ENCODE measurements around the gene SH3GLB1.

SH3GLB1 gene

DNA sequence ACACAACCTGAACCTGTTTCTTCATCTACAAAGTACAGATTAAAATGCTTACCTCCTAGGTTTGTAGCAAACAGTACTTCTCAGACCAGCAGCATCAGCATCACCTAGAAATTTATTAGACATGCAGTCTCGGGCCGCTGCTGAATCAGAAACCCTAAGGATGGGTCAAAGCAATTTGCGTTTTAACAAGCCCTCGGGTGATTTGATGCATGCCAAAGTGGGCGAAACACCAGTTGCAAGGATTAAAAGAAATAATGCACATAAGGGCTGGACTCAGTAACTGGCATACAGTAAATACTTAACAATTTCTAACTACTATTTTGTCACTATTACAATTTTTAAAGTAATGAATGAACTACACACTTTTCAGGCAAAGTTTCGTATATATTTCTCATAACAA is 47.5 kb downstream of the SH3GLB1 start:
- Histone ChIP-seq H3K4ac (ENCODE audit: low read depth in 1 of 2, low read length in 2 of 2) (no peak overlapping the region), H4K8ac (ENCODE audit: low read length) (no peak overlapping the region), H2BK12ac (ENCODE audit: low read length in 2 of 2) (no peak overlapping the region), H3K4me1 (ENCODE audit: control insufficient read depth, insufficient read depth, low read depth, low read length) (no peaks in the 10 kb centered on the region), H3K27me3 (ENCODE audit: control insufficient read depth in 1 of 2, insufficient read depth in 1 of 2, low read length in 2 of 2) (no peaks in the 10 kb centered on the region), H3K27ac (ENCODE audit: low read length, poor library complexity, severe bottlenecking) (no peak overlapping the region), H2AFZ (ENCODE audit: low read depth, low read length) (no peak overlapping the region), H3K4me3 (ENCODE audit: insufficient read depth in 1 of 2, low read depth in 1 of 2, low read length in 2 of 2) (no peak overlapping the region), H3K36me3 (ENCODE audit: control insufficient read depth in 1 of 2, insufficient read depth in 2 of 2, low read depth in 1 of 2, low read length in 2 of 2) (peaks cover 0 to 9% of the 10 kb centered on the region in 2 experiments), H3K23ac (ENCODE audit: low read length in 2 of 2) (no peak overlapping the region), H3K4me2 (ENCODE audit: low read length, poor library complexity, severe bottlenecking) (no peak overlapping the region), H2AK5ac (ENCODE audit: low read length, severe bottlenecking) (no peak overlapping the region), H2BK15ac (ENCODE audit: low read depth, poor library complexity, severe bottlenecking) (no peak overlapping the region), H3K18ac (ENCODE audit: low read depth in 1 of 2, low read length in 2 of 2) (no peak overlapping the region), H3K14ac (ENCODE audit: low read length in 2 of 2) (no peak overlapping the region), H3K79me1 (replicated peaks; ENCODE audit: low read length, poor library complexity, severe bottlenecking) (no peaks in the 10 kb centered on the region), H2BK120ac (ENCODE audit: low read depth, low read length) (no peak overlapping the region), H2BK5ac (ENCODE audit: low read depth, low read length, poor library complexity, severe bottlenecking) (no peak overlapping the region), H3K9ac (ENCODE audit: low read length) (no peak overlapping the region), H4K91ac (ENCODE audit: low read length) (no peak overlapping the region), H3K9me3 (ENCODE audit: control insufficient read depth, low read length) (no peaks in the 10 kb centered on the region)
- no peak for DNase-seq
- 95% methylated on average over 4 of the region's 6 CpGs for WGBS

DNA sequence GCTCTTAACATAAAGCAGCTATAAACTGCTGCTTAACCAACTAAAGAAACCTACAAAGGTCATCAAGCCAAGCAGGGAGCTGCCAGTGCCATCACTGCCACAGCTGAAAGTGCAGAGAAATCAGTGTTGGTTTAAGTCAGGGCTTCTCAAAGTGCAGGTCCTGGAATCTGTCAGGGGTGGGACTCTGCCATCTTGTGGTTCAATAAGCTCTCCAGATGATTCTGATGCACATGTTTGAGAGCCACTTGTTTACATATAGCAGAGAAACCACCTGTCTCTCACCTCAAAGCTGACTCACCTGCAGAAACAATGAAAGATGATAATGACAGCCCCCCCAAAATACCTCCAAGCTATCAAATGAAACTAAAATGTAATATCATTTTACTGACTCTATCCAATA is 49.3 kb downstream of the SH3GLB1 start:
- Histone ChIP-seq H2BK15ac (ENCODE audit: low read depth, poor library complexity, severe bottlenecking) (no peak overlapping the region), H2AK5ac (ENCODE audit: low read length, severe bottlenecking) (no peak overlapping the region), H3K9me3 (ENCODE audit: control insufficient read depth, low read length) (no peaks in the 10 kb centered on the region), H2BK120ac (ENCODE audit: low read depth, low read length) (no peak overlapping the region), H3K9ac (ENCODE audit: low read length) (no peak overlapping the region), H3K23ac (ENCODE audit: low read length in 2 of 2) (no peak overlapping the region), H2BK5ac (ENCODE audit: low read depth, low read length, poor library complexity, severe bottlenecking) (no peak overlapping the region), H4K91ac (ENCODE audit: low read length) (no peak overlapping the region), H3K18ac (ENCODE audit: low read depth in 1 of 2, low read length in 2 of 2) (no peak overlapping the region), H3K4me2 (ENCODE audit: low read length, poor library complexity, severe bottlenecking) (no peak overlapping the region), H2BK12ac (ENCODE audit: low read length in 2 of 2) (no peak overlapping the region), H3K4ac (ENCODE audit: low read depth in 1 of 2, low read length in 2 of 2) (no peak overlapping the region), H4K8ac (ENCODE audit: low read length) (no peak overlapping the region), H3K27ac (ENCODE audit: low read length, poor library complexity, severe bottlenecking) (no peak overlapping the region), H3K4me3 (ENCODE audit: insufficient read depth in 1 of 2, low read depth in 1 of 2, low read length in 2 of 2) (no peak overlapping the region), H3K14ac (ENCODE audit: low read length in 2 of 2) (no peak overlapping the region), H3K79me1 (replicated peaks; ENCODE audit: low read length, poor library complexity, severe bottlenecking) (no peaks in the 10 kb centered on the region), H3K4me1 (ENCODE audit: control insufficient read depth, insufficient read depth, low read depth, low read length) (no peaks in the 10 kb centered on the region), H3K27me3 (ENCODE audit: control insufficient read depth in 1 of 2, insufficient read depth in 1 of 2, low read length in 2 of 2) (no peaks in the 10 kb centered on the region), H2AFZ (ENCODE audit: low read depth, low read length) (no peak overlapping the region), H3K36me3 (ENCODE audit: control insufficient read depth in 1 of 2, insufficient read depth in 2 of 2, low read depth in 1 of 2, low read length in 2 of 2) (no peaks in the 10 kb centered on the region)
- DNase-seq = no peak

DNA sequence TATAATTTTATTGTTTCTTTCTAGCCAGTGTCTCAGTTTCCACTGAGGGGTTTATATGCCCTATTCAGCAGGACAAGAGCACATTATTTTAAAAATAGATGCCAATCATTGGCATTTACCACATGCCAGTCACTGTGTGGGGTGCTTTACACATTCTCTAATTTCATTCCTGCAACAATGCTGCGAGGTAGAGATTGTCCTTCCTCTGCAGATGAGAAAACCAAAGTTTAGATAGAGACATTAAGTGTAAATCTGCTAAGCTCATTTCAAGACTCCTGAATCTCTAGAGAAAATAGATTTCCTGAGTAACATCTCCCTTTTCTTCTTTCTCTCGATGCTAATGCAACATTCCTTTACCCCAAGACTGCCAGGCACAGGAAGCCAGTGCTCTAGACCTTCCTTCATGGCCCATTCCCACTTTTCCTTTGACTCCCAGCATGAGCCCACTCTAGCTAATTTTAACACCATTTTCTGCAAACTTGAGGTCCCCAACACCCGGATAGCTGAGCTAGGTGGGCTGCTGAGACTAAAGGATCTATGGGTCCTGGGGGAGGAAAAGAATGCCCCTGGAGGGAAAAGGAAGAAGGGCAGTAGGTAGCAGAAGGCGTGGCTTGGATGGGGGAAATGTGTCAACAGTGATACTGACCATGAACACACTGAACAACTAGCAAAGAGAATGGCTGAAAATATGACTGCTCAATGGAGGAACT is 50.0 kb downstream of the SH3GLB1 start:
- Histone ChIP-seq H4K8ac (ENCODE audit: low read length) (no peak overlapping the region), H2BK12ac (ENCODE audit: low read length in 2 of 2) (no peak overlapping the region), H2AK5ac (ENCODE audit: low read length, severe bottlenecking) (no peak overlapping the region), H2AFZ (ENCODE audit: low read depth, low read length) (no peak overlapping the region), H4K91ac (ENCODE audit: low read length) (no peak overlapping the region), H3K9me3 (ENCODE audit: control insufficient read depth, low read length) (no peaks in the 10 kb centered on the region), H3K79me1 (replicated peaks; ENCODE audit: low read length, poor library complexity, severe bottlenecking) (no peaks in the 10 kb centered on the region), H3K4me1 (ENCODE audit: control insufficient read depth, insufficient read depth, low read depth, low read length) (no peaks in the 10 kb centered on the region), H2BK15ac (ENCODE audit: low read depth, poor library complexity, severe bottlenecking) (no peak overlapping the region), H3K4me3 (ENCODE audit: insufficient read depth in 1 of 2, low read depth in 1 of 2, low read length in 2 of 2) (no peak overlapping the region), H2BK5ac (ENCODE audit: low read depth, low read length, poor library complexity, severe bottlenecking) (no peak overlapping the region), H3K9ac (ENCODE audit: low read length) (no peak overlapping the region), H3K14ac (ENCODE audit: low read length in 2 of 2) (no peak overlapping the region), H3K18ac (ENCODE audit: low read depth in 1 of 2, low read length in 2 of 2) (no peak overlapping the region), H3K27me3 (ENCODE audit: control insufficient read depth in 1 of 2, insufficient read depth in 1 of 2, low read length in 2 of 2) (no peaks in the 10 kb centered on the region), H3K23ac (ENCODE audit: low read length in 2 of 2) (no peak overlapping the region), H3K4ac (ENCODE audit: low read depth in 1 of 2, low read length in 2 of 2) (no peak overlapping the region), H2BK120ac (ENCODE audit: low read depth, low read length) (no peak overlapping the region), H3K36me3 (ENCODE audit: control insufficient read depth in 1 of 2, insufficient read depth in 2 of 2, low read depth in 1 of 2, low read length in 2 of 2) (no peaks in the 10 kb centered on the region), H3K4me2 (ENCODE audit: low read length, poor library complexity, severe bottlenecking) (no peak overlapping the region), H3K27ac (ENCODE audit: low read length, poor library complexity, severe bottlenecking) (no peak overlapping the region)
- DNase-seq = no peak
- 70% methylated on average over 4 of the region's 4 CpGs for WGBS

- H2BK15ac ChIP-seq (ENCODE audit: low read depth, poor library complexity, severe bottlenecking) = no peak overlapping the region
- no peak overlapping the region for H3K9ac ChIP-seq (ENCODE audit: low read length)
- no peak overlapping the region for H2BK12ac ChIP-seq (ENCODE audit: low read length in 2 of 2)
- H3K23ac ChIP-seq (ENCODE audit: low read length in 2 of 2) = no peak overlapping the region
- H3K4me1 ChIP-seq (ENCODE audit: control insufficient read depth, insufficient read depth, low read depth, low read length) = no peaks in the 10 kb centered on the region
- no peak overlapping the region for H2AFZ ChIP-seq (ENCODE audit: low read depth, low read length)
- H3K9me3 ChIP-seq (ENCODE audit: control insufficient read depth, low read length) = no peaks in the 10 kb centered on the region
- H3K27ac ChIP-seq (ENCODE audit: low read length, poor library complexity, severe bottlenecking) = no peak overlapping the region
- no peak overlapping the region for H3K4ac ChIP-seq (ENCODE audit: low read depth in 1 of 2, low read length in 2 of 2)
- peaks cover 0 to under 1% of the 10 kb centered on the region in 2 experiments for H3K27me3 ChIP-seq (ENCODE audit: control insufficient read depth in 1 of 2, insufficient read depth in 1 of 2, low read length in 2 of 2)
- no peak overlapping the region for H3K18ac ChIP-seq (ENCODE audit: low read depth in 1 of 2, low read length in 2 of 2)
- H3K79me1 ChIP-seq (replicated peaks; ENCODE audit: low read length, poor library complexity, severe bottlenecking) = no peaks in the 10 kb centered on the region
- H4K8ac ChIP-seq (ENCODE audit: low read length) = no peak overlapping the region
- H2BK5ac ChIP-seq (ENCODE audit: low read depth, low read length, poor library complexity, severe bottlenecking) = no peak overlapping the region
- no peak overlapping the region for H4K91ac ChIP-seq (ENCODE audit: low read length)
- no peak overlapping the region for H3K4me3 ChIP-seq (ENCODE audit: insufficient read depth in 1 of 2, low read depth in 1 of 2, low read length in 2 of 2)
- H3K14ac ChIP-seq (ENCODE audit: low read length in 2 of 2) = no peak overlapping the region
- H3K36me3 ChIP-seq (ENCODE audit: control insufficient read depth in 1 of 2, insufficient read depth in 2 of 2, low read depth in 1 of 2, low read length in 2 of 2) = no peaks in the 10 kb centered on the region
- H2AK5ac ChIP-seq (ENCODE audit: low read length, severe bottlenecking) = no peak overlapping the region
- no peak for DNase-seq
- H3K4me2 ChIP-seq (ENCODE audit: low read length, poor library complexity, severe bottlenecking) = no peak overlapping the region
- no peak overlapping the region for H2BK120ac ChIP-seq (ENCODE audit: low read depth, low read length)
Measured at GRCh38 chr1:86756062-86756406, 51.7 kb downstream of the SH3GLB1 start.

Data from mesenchymal stem cell (in vitro differentiated cells and primary cell).